MM.1S (cell line): ENCODE results near the gene PIWIL1.

Source experiments
- CTCF ChIP-seq: fragments of 300-600 bp; sonication (generic); IDR thresholded peaks from 2 replicates; pipeline ENCODE4 v1.5.1; 2016; ENCODE audit warnings: antibody characterized with exemption, low read length, mixed read lengths
- EZH2 ChIP-seq: fragments of 300-600 bp; sonication (generic); optimal IDR thresholded peaks from 2 replicates; pipeline ENCODE3; 2017; ENCODE audit warnings: low read depth, mild to moderate bottlenecking, antibody characterized with exemption, low read length, mixed read lengths

DNA sequence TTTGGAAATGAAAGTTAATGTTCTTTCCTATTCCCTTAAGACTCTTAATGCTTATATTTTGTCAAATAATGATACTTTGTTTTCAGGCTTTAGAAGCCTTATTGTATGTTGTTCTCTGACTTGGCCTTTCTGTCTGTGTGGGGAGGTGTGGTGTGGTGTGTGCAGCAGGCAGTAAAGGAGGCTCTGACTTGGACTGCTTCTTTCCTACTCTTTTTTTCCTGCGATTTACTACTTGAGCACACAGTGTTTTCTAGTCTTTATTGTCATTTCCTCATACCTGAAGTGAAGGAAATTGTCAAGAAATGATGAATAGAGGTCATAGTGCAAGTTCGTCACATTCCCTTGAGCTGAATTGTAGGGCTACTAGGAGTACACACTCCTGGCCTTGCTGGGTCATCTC lies 26.9 kb downstream of the PIWIL1 start:
- TF ChIP-seq CTCF (no peak), EZH2 (no peak)
